ENCODE results near the gene MRAP. TPM values are rescaled to one million over a fixed set of nuclear protein-coding genes. Genes with fewer than 3 reads are reported as not detected.

The MRAP gene
- total and polyA plus RNA-seq, 9 of the 15 experiments (the other 6 are each of a cell fraction or from before 2014, with no cell fraction given) = 0.63 to 2.3 TPM; not detected in 7

- TF ChIP-seq ZNF23 (CRISPR knock-in tag; IDR thresholded peaks at IDR 0.05) (no peak), ZNF511 (CRISPR knock-in tag; IDR thresholded peaks at IDR 0.05) (peak; percentile 85), ZFP91 (CRISPR knock-in tag; IDR thresholded peaks at IDR 0.05) (no peak), SNRNP70 (optimal IDR thresholded peaks at IDR 0.05; ENCODE audit: low read depth, low read length) (no peak), NFRKB (IDR thresholded peaks at IDR 0.05; ENCODE audit: low read depth) (peak; percentile 89), ZNF12 (CRISPR knock-in tag; IDR thresholded peaks at IDR 0.05) (0 out of 2 replicates have a peak, but pooled peaks have one; percentile 54), ARID1B (IDR thresholded peaks at IDR 0.05) (peak; percentile 37; the same call in 1 of the 2 replicates), GABPB1 (CRISPR knock-in tag; IDR thresholded peaks at IDR 0.05) (no peak; the same call in 1 of the 2 replicates), ZNF347 (CRISPR knock-in tag; IDR thresholded peaks at IDR 0.05; ENCODE audit: low read depth) (no peak), TAF9B (IDR thresholded peaks at IDR 0.05; ENCODE audit: partially characterized antibody) (peak; percentile 86), LEF1 (IDR thresholded peaks at IDR 0.05) (no peak), NFYB (IDR thresholded peaks at IDR 0.05; ENCODE audit: extremely low read depth, insufficient read length) (no peak), BCL6 (CRISPR knock-in tag; IDR thresholded peaks at IDR 0.05) (no peak), ZNF778 (CRISPR knock-in tag; IDR thresholded peaks at IDR 0.05) (no peak), CBX2 (IDR thresholded peaks at IDR 0.05; ENCODE audit: insufficient read depth, low read length, poor library complexity, severe bottlenecking) (no peak), ZNF232 (CRISPR knock-in tag; IDR thresholded peaks at IDR 0.05) (peak; percentile 81; the same call in 1 of the 2 replicates), NR1H2 (CRISPR knock-in tag; IDR thresholded peaks at IDR 0.05) (no peak; the same call in 1 of the 2 replicates), THAP12 (CRISPR knock-in tag; IDR thresholded peaks at IDR 0.05) (peak; percentile 30; the same call in 1 of the 2 replicates), DPF2 (IDR thresholded peaks at IDR 0.05) (no peak), ZBTB2 (IDR thresholded peaks at IDR 0.05) (peak; percentile 100), ZNF431 (CRISPR knock-in tag; IDR thresholded peaks at IDR 0.05) (peak; percentile 48; the same call in 1 of the 2 replicates), SMAD2 (IDR thresholded peaks at IDR 0.05; ENCODE audit: low read depth, low read length) (no peak), CBX3 (IDR thresholded peaks at IDR 0.05; ENCODE audit: borderline replicate concordance in 1 of 2, low read length in 2 of 2) (no peak)
These were observed 19.9 kb upstream of the MRAP start, which contains the start of gene MIS18A (continued) for GRCh38 chr21:32278518-32279376.

Measured in K562 (cell line).